Measurements from ENCODE around the gene TTLL11. TPM values are rescaled to one million over a fixed set of nuclear protein-coding genes. Genes with fewer than 3 reads are reported as not detected.

Gene TTLL11
- total RNA-seq, 1 experiment from 2014 or later = 1.5 TPM

DNA sequence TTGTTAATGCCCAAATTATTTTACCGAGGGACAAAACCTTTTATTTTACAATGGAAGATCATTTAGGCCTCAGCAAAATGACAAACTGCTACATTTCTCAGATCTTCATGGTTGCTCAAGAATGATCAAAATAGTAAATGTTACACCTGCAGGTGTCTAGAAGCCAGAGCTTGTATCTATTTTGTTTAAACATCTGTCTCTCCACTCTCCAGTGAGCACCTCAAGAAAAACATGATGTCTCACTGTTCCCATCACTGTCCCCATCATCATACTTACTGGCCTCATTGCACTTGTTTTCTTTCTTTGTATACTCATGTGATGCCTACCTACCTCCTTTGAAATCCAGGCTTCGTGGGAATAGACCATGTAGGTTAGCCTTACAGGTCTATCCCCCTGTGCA lies 149.6 kb downstream of the TTLL11 start:
- H3K79me2 ChIP-seq (ENCODE audit: insufficient read depth, low read length) = no peaks in the 10 kb centered on the region
- Mint-ChIP-seq H3K36me3 (ENCODE audit: insufficient read depth in 1 of 3, low read depth in 3 of 3) (no peaks in the 10 kb centered on the region), H3K4me1 (peaks cover 16 to 24% of the 10 kb centered on the region in 2 experiments), H3K9me3 (no peaks in the 10 kb centered on the region), H3K27me3 (ENCODE audit: low read depth) (no peaks in the 10 kb centered on the region), H3K27ac (no peak overlapping the region), H3K4me3 (no peak overlapping the region)
- no peak overlapping the region for H4K5ac ChIP-seq (ENCODE audit: insufficient read length, low read depth, low read length)
- no peak overlapping the region for H3T11ph ChIP-seq (ENCODE audit: low read length)
- no peaks in the 10 kb centered on the region for H3K23me2 ChIP-seq (ENCODE audit: insufficient read length, low read depth, low read length, poor library complexity, severe bottlenecking)
- H2BK5ac ChIP-seq (ENCODE audit: insufficient read length, low read length) = no peak overlapping the region
- H2BK20ac ChIP-seq (ENCODE audit: low read depth, low read length, poor library complexity, severe bottlenecking) = no peak overlapping the region
- no peak overlapping the region for H3K4ac ChIP-seq (ENCODE audit: low read depth, low read length)
- H3K9ac ChIP-seq (ENCODE audit: extremely low read depth, insufficient read length, low read length) = no peak overlapping the region
- H2BK120ac ChIP-seq (ENCODE audit: low read depth, low read length, poor library complexity, severe bottlenecking) = no peak overlapping the region
- no peak overlapping the region for H2AK5ac ChIP-seq (ENCODE audit: insufficient read length, low read length)
- H3K27me3 ChIP-seq (ENCODE audit: insufficient read depth, low read length) = no peaks in the 10 kb centered on the region
- no peak overlapping the region for H4K91ac ChIP-seq (ENCODE audit: insufficient read length, low read depth, low read length)
- H3K4me1 ChIP-seq (ENCODE audit: insufficient read depth, low read length) = peaks cover 2% of the 10 kb centered on the region; the same call in 1 of the 2 replicates
- no peaks in the 10 kb centered on the region for H4K20me1 ChIP-seq (ENCODE audit: control insufficient read depth, insufficient read depth, insufficient read length)
- no peak overlapping the region for H2AFZ ChIP-seq (ENCODE audit: low read length)
- no peak overlapping the region for H4K8ac ChIP-seq (replicated peaks; ENCODE audit: insufficient read length, low read depth, low read length)
- H3K9me3 ChIP-seq (ENCODE audit: control insufficient read depth, low read depth, low read length) = no peaks in the 10 kb centered on the region
- no peak overlapping the region for H3K4me2 ChIP-seq (ENCODE audit: insufficient read depth, insufficient read length, low read length)
- H3K14ac ChIP-seq (ENCODE audit: insufficient read depth, low read length) = no peak overlapping the region
- H3K18ac ChIP-seq (ENCODE audit: insufficient read length, low read depth, low read length) = no peak overlapping the region
- TF ChIP-seq, protein P1, sequence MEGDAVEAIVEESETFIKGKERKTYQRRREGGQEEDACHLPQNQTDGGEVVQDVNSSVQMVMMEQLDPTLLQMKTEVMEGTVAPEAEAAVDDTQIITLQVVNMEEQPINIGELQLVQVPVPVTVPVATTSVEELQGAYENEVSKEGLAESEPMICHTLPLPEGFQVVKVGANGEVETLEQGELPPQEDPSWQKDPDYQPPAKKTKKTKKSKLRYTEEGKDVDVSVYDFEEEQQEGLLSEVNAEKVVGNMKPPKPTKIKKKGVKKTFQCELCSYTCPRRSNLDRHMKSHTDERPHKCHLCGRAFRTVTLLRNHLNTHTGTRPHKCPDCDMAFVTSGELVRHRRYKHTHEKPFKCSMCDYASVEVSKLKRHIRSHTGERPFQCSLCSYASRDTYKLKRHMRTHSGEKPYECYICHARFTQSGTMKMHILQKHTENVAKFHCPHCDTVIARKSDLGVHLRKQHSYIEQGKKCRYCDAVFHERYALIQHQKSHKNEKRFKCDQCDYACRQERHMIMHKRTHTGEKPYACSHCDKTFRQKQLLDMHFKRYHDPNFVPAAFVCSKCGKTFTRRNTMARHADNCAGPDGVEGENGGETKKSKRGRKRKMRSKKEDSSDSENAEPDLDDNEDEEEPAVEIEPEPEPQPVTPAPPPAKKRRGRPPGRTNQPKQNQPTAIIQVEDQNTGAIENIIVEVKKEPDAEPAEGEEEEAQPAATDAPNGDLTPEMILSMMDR (conservative IDR thresholded peaks at IDR 0.05) = no peak
- H2BK12ac ChIP-seq (ENCODE audit: insufficient read length, low read depth, low read length) = no peak overlapping the region
- no peak overlapping the region for H3K23ac ChIP-seq (ENCODE audit: insufficient read length, low read depth, low read length)
- no peak for DNase-seq
- H3K27ac ChIP-seq (ENCODE audit: insufficient read length, low read depth, low read length) = no peak overlapping the region
- H3K79me1 ChIP-seq (ENCODE audit: insufficient read depth, low read depth, low read length, poor library complexity, severe bottlenecking) = no peaks in the 10 kb centered on the region
- WGBS (ENCODE audit: extremely low coverage, insufficient read length, low lambda C conversion rate) = no CpG with 5 or more reads among the region's 2 CpGs
- H2BK15ac ChIP-seq (ENCODE audit: low read depth, low read length) = no peak overlapping the region
- H3K56ac ChIP-seq (ENCODE audit: insufficient read length, low read depth, low read length) = no peak overlapping the region

Data from H9 (cell line).